HUES6 (cell line): ENCODE measurements around the gene MRPL55.

Source experiments
- H3K27ac ChIP-seq: 2 replicates; pipeline ENCODE4 v1.7.0; 2013; ENCODE audit warnings: low read depth, mild to moderate bottlenecking, low read length, inconsistent platforms
- H3K27me3 ChIP-seq: 2 replicates; pipeline ENCODE4 v1.6.1; 2013; ENCODE audit warnings: low read length; ENCODE audit not compliant: control insufficient read depth, insufficient read depth
- H3K36me3 ChIP-seq: 2 replicates; pipeline ENCODE4 v1.6.1; 2013; ENCODE audit warnings: low read length; ENCODE audit not compliant: control insufficient read depth, insufficient read depth
- H3K4me1 ChIP-seq: 2 replicates; pipeline ENCODE4 v1.6.1; 2013; ENCODE audit warnings: low read length; ENCODE audit not compliant: control insufficient read depth, insufficient read depth
- H3K4me3 ChIP-seq: 2 replicates; pipeline ENCODE4 v1.5.1; 2013; ENCODE audit warnings: low read depth, low read length
- H3K9ac ChIP-seq: one replicate; pipeline ENCODE4 v1.6.1; 2013; ENCODE audit warnings: mild to moderate bottlenecking, low read length
- H3K9me3 ChIP-seq: 2 replicates; pipeline ENCODE4 v1.6.1; 2013; ENCODE audit warnings: low read depth, low read length; ENCODE audit not compliant: control insufficient read depth, insufficient read depth

MRPL55 gene

GRCh38 chr1:228152097-228152917 is 43.2 kb upstream of the MRPL55 start:
- no peak overlapping the region for H3K4me3 ChIP-seq
- no peak overlapping the region for H3K27ac ChIP-seq
- H3K4me1 ChIP-seq = peaks cover 22% of the 10 kb centered on the region
- H3K36me3 ChIP-seq = peaks cover 5% of the 10 kb centered on the region
- no peak overlapping the region for H3K9ac ChIP-seq
- no peaks in the 10 kb centered on the region for H3K27me3 ChIP-seq
- H3K9me3 ChIP-seq = no peaks in the 10 kb centered on the region

GRCh38 chr1:228151180-228151925 is 42.3 kb upstream of the MRPL55 start:
- H3K9me3 ChIP-seq = no peaks in the 10 kb centered on the region
- no peak overlapping the region for H3K9ac ChIP-seq
- H3K27me3 ChIP-seq = no peaks in the 10 kb centered on the region
- H3K4me1 ChIP-seq = peaks cover 22% of the 10 kb centered on the region
- no peak overlapping the region for H3K27ac ChIP-seq
- no peak overlapping the region for H3K4me3 ChIP-seq
- H3K36me3 ChIP-seq = peaks cover 12% of the 10 kb centered on the region

GRCh38 chr1:228150461-228151179 is 41.5 kb upstream of the MRPL55 start:
- Histone ChIP-seq H3K27me3 (no peaks in the 10 kb centered on the region), H3K9ac (no peak overlapping the region), H3K4me3 (no peak overlapping the region)

GRCh38 chr1:228150120-228150460 is 41.0 kb upstream of the MRPL55 start:
- peaks cover 18% of the 10 kb centered on the region for H3K36me3 ChIP-seq
- no peaks in the 10 kb centered on the region for H3K9me3 ChIP-seq
- no peak overlapping the region for H3K4me3 ChIP-seq
- H3K9ac ChIP-seq = no peak overlapping the region
- peaks cover 16% of the 10 kb centered on the region for H3K4me1 ChIP-seq
- H3K27me3 ChIP-seq = no peaks in the 10 kb centered on the region
- peak overlapping the region; percentile 85; the same call in 1 of the 2 replicates for H3K27ac ChIP-seq

More at GRCh38 chr1:228150461-228151179, 41.5 kb upstream of the MRPL55 start:
- H3K27ac ChIP-seq = 0 out of 2 replicates have a peak overlapping the region, but pooled peaks have one; percentile 85
- no peaks in the 10 kb centered on the region for H3K9me3 ChIP-seq
- H3K4me1 ChIP-seq = peaks cover 22% of the 10 kb centered on the region
- H3K36me3 ChIP-seq = peaks cover 15% of the 10 kb centered on the region

GRCh38 chr1:228149406-228150119 is 40.5 kb upstream of the MRPL55 start, which contains the start of gene GJC2:
TSS of gene GJC2 (plus strand) at chr1:228149930. CDS start at chr1:228157759, 7,829 bp downstream.
- peak within 1 kb of the TSS; percentile 85 for H3K27ac ChIP-seq
- no peaks in the 10 kb centered on the region for H3K27me3 ChIP-seq
- no peaks in the 10 kb centered on the region for H3K9me3 ChIP-seq
- no peak within 1 kb of the TSS for H3K4me3 ChIP-seq
- H3K36me3 ChIP-seq = peaks cover 18% of the 10 kb centered on the region
- peaks cover 14% of the 10 kb centered on the region for H3K4me1 ChIP-seq
- peak within 1 kb of the TSS; percentile 45 for H3K9ac ChIP-seq

GRCh38 chr1:228148935-228149405 is 39.9 kb upstream of the MRPL55 start:
- peak overlapping the region; percentile 85 for H3K27ac ChIP-seq

GRCh38 chr1:228148196-228148861 is 39.2 kb upstream of the MRPL55 start:
- no peak overlapping the region for H3K9ac ChIP-seq
- H3K4me3 ChIP-seq = no peak overlapping the region
- no peak overlapping the region for H3K27ac ChIP-seq
- H3K4me1 ChIP-seq = peaks cover 14% of the 10 kb centered on the region
- H3K9me3 ChIP-seq = no peaks in the 10 kb centered on the region
- peaks cover 18% of the 10 kb centered on the region for H3K36me3 ChIP-seq
- H3K27me3 ChIP-seq = no peaks in the 10 kb centered on the region

More at GRCh38 chr1:228148935-228149405, 39.9 kb upstream of the MRPL55 start:
- Histone ChIP-seq H3K4me1 (peaks cover 14% of the 10 kb centered on the region), H3K4me3 (no peak overlapping the region), H3K27me3 (no peaks in the 10 kb centered on the region), H3K9ac (peak overlapping the region; percentile 45), H3K9me3 (no peaks in the 10 kb centered on the region), H3K36me3 (peaks cover 18% of the 10 kb centered on the region)

- Histone ChIP-seq H3K27me3 (no peaks in the 10 kb centered on the region), H3K9ac (no peak overlapping the region), H3K4me3 (no peak overlapping the region), H3K36me3 (peaks cover 18% of the 10 kb centered on the region), H3K27ac (no peak overlapping the region), H3K9me3 (no peaks in the 10 kb centered on the region), H3K4me1 (peaks cover 14% of the 10 kb centered on the region)
Observed at GRCh38 chr1:228147768-228148167, 38.7 kb upstream of the MRPL55 start.

GRCh38 chr1:228147151-228147693 is 38.1 kb upstream of the MRPL55 start:
- no peaks in the 10 kb centered on the region for H3K9me3 ChIP-seq
- no peak overlapping the region for H3K27ac ChIP-seq
- H3K4me3 ChIP-seq = no peak overlapping the region
- H3K27me3 ChIP-seq = no peaks in the 10 kb centered on the region
- H3K36me3 ChIP-seq = peaks cover 18% of the 10 kb centered on the region
- H3K9ac ChIP-seq = no peak overlapping the region
- H3K4me1 ChIP-seq = peaks cover 14% of the 10 kb centered on the region
